ENCODE results near the gene COPZ2. TPM values are rescaled to one million over a fixed set of nuclear protein-coding genes. Genes with fewer than 3 reads are reported as not detected.
A peak's percentile ranks its signal among the peaks of the same experiment; 100 is the strongest.
"Not testable (repeated sequence)": the region's sequence is repeated elsewhere in the genome, so short reads cannot be mapped to it uniquely, and the experiment has no call there.

The COPZ2 gene, protein sequence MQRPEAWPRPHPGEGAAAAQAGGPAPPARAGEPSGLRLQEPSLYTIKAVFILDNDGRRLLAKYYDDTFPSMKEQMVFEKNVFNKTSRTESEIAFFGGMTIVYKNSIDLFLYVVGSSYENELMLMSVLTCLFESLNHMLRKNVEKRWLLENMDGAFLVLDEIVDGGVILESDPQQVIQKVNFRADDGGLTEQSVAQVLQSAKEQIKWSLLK
- total RNA-seq (1 to 10 TPM in 4 of 5 experiments, under 1 TPM in 1; 0.81 to 5.5 (median 1.9) TPM), polyA plus RNA-seq (under 1 TPM; 0.75 to 0.99 TPM), total RNA-seq (0.40 reads per million)

- no peaks in the 10 kb centered on the region for H3K36me3 ChIP-seq (ENCODE audit: control insufficient read depth in 2 of 3, insufficient read depth in 3 of 3, low read length in 3 of 3)
- peak; percentile 97 for ATAC-seq
- Mint-ChIP-seq H3K36me3 (peaks cover 0 to 4% (median 0%) of the 10 kb centered on the region in 5 donors), H3K27ac (peak within 1 kb of the TSS in 4 of 9 donors; percentile 26 to 61 (median 45)), H3K9me3 (no peaks in the 10 kb centered on the region), H3K4me1 (peaks cover 0 to 17% (median 12%) of the 10 kb centered on the region in 7 donors), H3K4me3 (peak within 1 kb of the TSS; percentile 76 to 95 (median 88)), H3K27me3 (peaks cover 6 to 55% (median 27%) of the 10 kb centered on the region in 5 donors)
- H3K4me1 ChIP-seq (ENCODE audit: control insufficient read depth in 2 of 2, insufficient read depth in 2 of 2, low read length in 2 of 2) = peaks cover 0 to 3% of the 10 kb centered on the region in 2 donors
- H3K4me3 ChIP-seq (ENCODE audit: low read length) = peak within 1 kb of the TSS; percentile 67
- DNase-seq = peak; percentile 49 to 68 (median 64)
- H3K27ac ChIP-seq (ENCODE audit: low read depth, low read length) = peak within 1 kb of the TSS; percentile 45
- POLR2A ChIA-PET = interaction anchor here (1.4 to 3.4 kb wide), 2 partner anchors 11 kb away, joined by 3 to 26 read pairs; partner anchors contain the start of gene NFE2L1
- peaks cover 5 to 6% of the 10 kb centered on the region in 2 donors for H3K27me3 ChIP-seq (ENCODE audit: control insufficient read depth in 2 of 2, insufficient read depth in 2 of 2, low read length in 2 of 2)
- intact Hi-C loops (cut with micrococcal nuclease) = loop anchor here (1.0 kb wide), 4 partner anchors 11 to 37 kb away; partner anchors contain the start of gene NFE2L1 (in 2 of the 2)
- CTCF ChIA-PET = interaction anchor here (1.5 to 2.2 kb wide), 5 partner anchors 10 to 26 kb away, joined by 4 to 13 read pairs (median 7); no protein-coding TSS in a partner anchor
- no peaks in the 10 kb centered on the region for H3K9me3 ChIP-seq (ENCODE audit: control insufficient read depth in 2 of 3, low read length in 3 of 3)
Measured at GRCh38 chr17:48037036-48037837, at the start of gene COPZ2. COPZ2 (minus strand) TSS chr17:48037797; CDS start chr17:48037777, 20 bp downstream.

DNA sequence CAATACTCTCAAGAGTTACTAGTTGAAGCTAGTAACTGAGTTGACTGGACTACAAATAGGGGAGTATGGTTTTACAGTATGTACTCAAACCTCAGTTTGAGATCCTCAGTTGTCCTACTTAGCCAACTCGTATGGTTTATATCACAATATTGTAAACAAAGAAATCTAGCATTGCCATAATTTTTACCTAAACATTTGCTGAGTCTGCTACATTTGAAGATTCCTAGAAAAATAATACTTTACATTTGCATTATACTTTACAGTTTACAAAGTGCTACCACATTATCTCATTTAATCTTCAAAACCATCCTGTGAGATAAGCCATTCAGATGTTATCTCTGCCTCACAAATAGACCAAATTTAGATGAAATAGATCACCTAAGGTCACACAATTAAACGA, 47.3 kb upstream of the COPZ2 start:
- peaks cover 0 to 3% (median 0%) of the 10 kb centered on the region in 5 donors for H3K36me3 Mint-ChIP-seq
- Histone ChIP-seq H3K36me3 (ENCODE audit: control insufficient read depth in 2 of 3, insufficient read depth in 3 of 3, low read length in 3 of 3) (no peaks in the 10 kb centered on the region), H3K9me3 (ENCODE audit: control insufficient read depth in 2 of 3, low read length in 3 of 3) (no peaks in the 10 kb centered on the region), H3K27me3 (ENCODE audit: control insufficient read depth in 2 of 2, insufficient read depth in 2 of 2, low read length in 2 of 2) (no peaks in the 10 kb centered on the region), H3K27ac (ENCODE audit: low read depth, low read length) (no peak overlapping the region), H3K4me3 (ENCODE audit: low read length) (no peak overlapping the region), H3K4me1 (ENCODE audit: control insufficient read depth in 2 of 2, insufficient read depth in 2 of 2, low read length in 2 of 2) (no peaks in the 10 kb centered on the region)
- POLR2A ChIA-PET = interaction anchor here (0.7 kb wide), 1 partner anchor 108 kb away, joined by 4 read pairs; no protein-coding TSS in a partner anchor
- CTCF ChIA-PET = interaction anchor here (6.9 kb wide), 1 partner anchor 47 kb away, joined by 64 read pairs; no protein-coding TSS in a partner anchor
- DNase-seq = no peak
- H3K27ac Mint-ChIP-seq = no peak overlapping the region
- H3K4me1 Mint-ChIP-seq = peaks cover 0 to 20% (median 10%) of the 10 kb centered on the region in 7 donors
- H3K27me3 Mint-ChIP-seq = no peaks in the 10 kb centered on the region
- no peak for ATAC-seq
- intact Hi-C loops (cut with micrococcal nuclease) = loop anchor here (5.0 to 10.0 kb wide), 2 partner anchors 90 to 532 kb away; partner anchors contain the start of gene HOXB8 (in 1 of the 2)
- no peak overlapping the region for H3K4me3 Mint-ChIP-seq
- H3K9me3 Mint-ChIP-seq = no peaks in the 10 kb centered on the region

GRCh38 chr17:48081858-48082257, 44.3 kb upstream of the COPZ2 start:
- DNase-seq (no peak), ATAC-seq (no peak)
- ChIA-PET POLR2A (interaction anchor here (2.1 kb wide), 1 partner anchor 48 kb away, joined by 6 read pairs; no protein-coding TSS in a partner anchor), CTCF (interaction anchor here (1.3 to 6.9 kb wide), 5 partner anchors 10 to 109 kb away, joined by 3 to 64 read pairs (median 12); no protein-coding TSS in a partner anchor)
- H3K4me3 Mint-ChIP-seq = no peak overlapping the region
- H3K9me3 Mint-ChIP-seq = no peaks in the 10 kb centered on the region
- no peak overlapping the region for H3K4me3 ChIP-seq (ENCODE audit: low read length)
- H3K27me3 ChIP-seq (ENCODE audit: control insufficient read depth in 2 of 2, insufficient read depth in 2 of 2, low read length in 2 of 2) = no peaks in the 10 kb centered on the region
- no peaks in the 10 kb centered on the region for H3K27me3 Mint-ChIP-seq
- H3K36me3 Mint-ChIP-seq = peaks cover 0 to 2% (median 0%) of the 10 kb centered on the region in 5 donors
- H3K4me1 ChIP-seq (ENCODE audit: control insufficient read depth in 2 of 2, insufficient read depth in 2 of 2, low read length in 2 of 2) = no peaks in the 10 kb centered on the region
- no peak overlapping the region for H3K27ac Mint-ChIP-seq
- H3K4me1 Mint-ChIP-seq = peaks cover 0 to 20% (median 11%) of the 10 kb centered on the region in 7 donors
- H3K27ac ChIP-seq (ENCODE audit: low read depth, low read length) = no peak overlapping the region
- H3K36me3 ChIP-seq (ENCODE audit: control insufficient read depth in 2 of 3, insufficient read depth in 3 of 3, low read length in 3 of 3) = peaks cover 0 to under 1% (median 0%) of the 10 kb centered on the region in 3 experiments
- no peaks in the 10 kb centered on the region for H3K9me3 ChIP-seq (ENCODE audit: control insufficient read depth in 2 of 3, low read length in 3 of 3)
- intact Hi-C loops (cut with micrococcal nuclease) = loop anchor here (5.0 to 10.0 kb wide), 2 partner anchors 93 to 535 kb away; partner anchors contain the start of gene HOXB8 (in 1 of the 2)

- DNase-seq; H3K27me3 Mint-ChIP-seq; ATAC-seq; H3K9me3 ChIP-seq (ENCODE audit: control insufficient read depth in 2 of 3, low read length in 3 of 3); H3K27me3 ChIP-seq (ENCODE audit: control insufficient read depth in 2 of 2, insufficient read depth in 2 of 2, low read length in 2 of 2); H3K4me1 ChIP-seq (ENCODE audit: control insufficient read depth in 2 of 2, insufficient read depth in 2 of 2, low read length in 2 of 2); H3K4me3 ChIP-seq (ENCODE audit: low read length); H3K27ac Mint-ChIP-seq; intact Hi-C loops (cut with micrococcal nuclease); H3K9me3 Mint-ChIP-seq; H3K4me3 Mint-ChIP-seq; H3K27ac ChIP-seq (ENCODE audit: low read depth, low read length): not testable (repeated sequence)
- Mint-ChIP-seq H3K4me1 (peaks cover 0 to 15% (median 0%) of the 10 kb centered on the region in 7 donors), H3K36me3 (peaks cover 3 to 16% (median 5%) of the 10 kb centered on the region in 5 donors)
- POLR2A ChIA-PET = interaction anchor here (1.1 kb wide), 1 partner anchor 31 kb away, joined by 3 read pairs; no protein-coding TSS in a partner anchor
- CTCF ChIA-PET = interaction anchor here (0.6 to 6.4 kb wide), 5 partner anchors 46 to 541 kb away, joined by 4 to 66 read pairs (median 4); no protein-coding TSS in a partner anchor
- H3K36me3 ChIP-seq (ENCODE audit: control insufficient read depth in 2 of 3, insufficient read depth in 3 of 3, low read length in 3 of 3) = peaks cover 0 to 29% (median 9%) of the 10 kb centered on the region in 3 experiments
Measured at GRCh38 chr17:48077152-48077551, 39.6 kb upstream of the COPZ2 start.

- Histone ChIP-seq H3K4me1 (ENCODE audit: control insufficient read depth in 2 of 2, insufficient read depth in 2 of 2, low read length in 2 of 2) (no peaks in the 10 kb centered on the region), H3K27me3 (ENCODE audit: control insufficient read depth in 2 of 2, insufficient read depth in 2 of 2, low read length in 2 of 2) (no peaks in the 10 kb centered on the region), H3K27ac (ENCODE audit: low read depth, low read length) (no peak overlapping the region), H3K9me3 (ENCODE audit: control insufficient read depth in 2 of 3, low read length in 3 of 3) (no peaks in the 10 kb centered on the region), H3K36me3 (ENCODE audit: control insufficient read depth in 2 of 3, insufficient read depth in 3 of 3, low read length in 3 of 3) (peaks cover 0 to 37% (median 14%) of the 10 kb centered on the region in 3 experiments), H3K4me3 (ENCODE audit: low read length) (no peak overlapping the region)
- Mint-ChIP-seq H3K4me3 (no peak overlapping the region), H3K4me1 (peaks cover 0 to 8% (median 0%) of the 10 kb centered on the region in 7 donors), H3K27me3 (no peaks in the 10 kb centered on the region), H3K36me3 (peaks cover 3 to 20% (median 7%) of the 10 kb centered on the region in 5 donors), H3K9me3 (no peaks in the 10 kb centered on the region), H3K27ac (peak overlapping the region in 2 of 9 donors; percentile 9 to 25)
- intact Hi-C loops (cut with micrococcal nuclease) = loop anchor here (1.0 to 5.0 kb wide), 8 partner anchors 26 to 232 kb away; partner anchors contain the start of genes NFE2L1 (in 2 of the 2), CDK5RAP3 (in 1 of the 2), COPZ2 (in 1 of the 2) and SCRN2 (in 1 of the 2)
- ChIA-PET CTCF (interaction anchor here (0.7 to 6.4 kb wide), 16 partner anchors 12 to 793 kb away, joined by 3 to 66 read pairs (median 4); partner anchors contain the start of genes CDK5RAP3 and NFE2L1), POLR2A (interaction anchor here (3.5 kb wide), 1 partner anchor 48 kb away, joined by 14 read pairs; no protein-coding TSS in a partner anchor)
- DNase-seq (peak; percentile 21 to 74 (median 65)), ATAC-seq (peak; percentile 85)
Measured at GRCh38 chr17:48074322-48075081, 36.9 kb upstream of the COPZ2 start.
